HG03045 (cell line): ENCODE data around the gene DHRS11.

ENCODE experiments used
- ATAC-seq: cut with Tn5 transposase; IDR thresholded peaks from one replicate; pipeline ENCODE4 v1.9.1; 2021; ENCODE audit warnings: mild to moderate bottlenecking, moderate library complexity; ENCODE audit not compliant: unreplicated experiment

The DHRS11 gene

DNA sequence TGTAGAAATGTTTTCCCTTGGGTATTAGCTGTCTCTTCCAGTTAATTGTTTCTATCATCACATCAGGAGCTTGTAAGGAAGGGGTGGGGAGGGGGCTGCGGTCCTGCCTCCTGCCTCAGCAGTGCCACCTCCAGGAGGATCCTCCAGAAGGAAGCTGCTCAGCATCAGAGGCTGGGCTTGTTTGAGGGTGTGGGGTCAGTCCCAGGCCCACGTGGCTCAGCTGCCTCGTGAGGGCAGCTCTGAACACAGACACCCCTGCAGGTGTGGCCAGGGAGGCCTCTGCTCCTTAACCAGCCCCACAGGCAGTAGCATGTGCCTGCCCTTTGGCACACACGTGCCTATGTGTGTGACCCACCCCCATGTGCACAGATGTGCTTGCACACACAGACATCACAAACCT, 56.0 kb downstream of the DHRS11 start:
- ATAC-seq: no peak

DNA sequence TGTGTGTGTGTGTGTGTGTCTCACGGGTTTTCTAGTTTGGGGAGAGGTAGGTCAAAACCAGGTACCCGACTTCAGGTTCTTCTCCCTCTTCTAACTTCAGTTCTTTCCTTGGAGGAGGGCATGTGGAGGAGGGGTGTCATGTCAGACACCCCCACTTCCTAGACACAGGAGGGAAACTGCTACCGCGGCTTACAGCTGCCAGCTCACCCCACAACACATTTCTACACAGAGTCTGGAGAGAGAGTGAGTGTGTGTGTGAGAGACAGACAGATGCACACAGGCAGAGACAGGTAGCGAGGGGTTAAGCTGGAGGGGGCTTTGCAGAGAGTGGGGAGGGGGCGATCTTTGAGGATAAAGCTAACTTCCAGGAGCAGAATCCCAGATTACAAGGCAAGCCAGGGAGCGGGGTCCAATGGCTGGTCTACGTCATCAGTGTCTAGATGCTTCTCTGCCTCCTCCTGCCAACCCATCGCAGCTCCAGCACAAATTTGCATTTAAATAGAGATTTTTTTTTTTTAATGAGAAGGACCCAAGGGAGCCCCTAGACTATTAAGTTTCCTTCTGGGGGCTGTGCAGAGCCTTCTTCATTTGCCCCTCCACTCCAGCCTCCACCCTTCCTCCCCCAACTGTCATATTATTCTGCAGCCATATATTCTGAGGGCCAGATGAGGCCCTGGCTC, 58.6 kb downstream of the DHRS11 start:
- ATAC-seq: no peak
